ENCODE measurements around the gene DOK3.

The DOK3 gene

GRCh38 chr5:177462021-177462670 is 47.5 kb downstream of the DOK3 start:
- DNase-seq, result no peak

DNA sequence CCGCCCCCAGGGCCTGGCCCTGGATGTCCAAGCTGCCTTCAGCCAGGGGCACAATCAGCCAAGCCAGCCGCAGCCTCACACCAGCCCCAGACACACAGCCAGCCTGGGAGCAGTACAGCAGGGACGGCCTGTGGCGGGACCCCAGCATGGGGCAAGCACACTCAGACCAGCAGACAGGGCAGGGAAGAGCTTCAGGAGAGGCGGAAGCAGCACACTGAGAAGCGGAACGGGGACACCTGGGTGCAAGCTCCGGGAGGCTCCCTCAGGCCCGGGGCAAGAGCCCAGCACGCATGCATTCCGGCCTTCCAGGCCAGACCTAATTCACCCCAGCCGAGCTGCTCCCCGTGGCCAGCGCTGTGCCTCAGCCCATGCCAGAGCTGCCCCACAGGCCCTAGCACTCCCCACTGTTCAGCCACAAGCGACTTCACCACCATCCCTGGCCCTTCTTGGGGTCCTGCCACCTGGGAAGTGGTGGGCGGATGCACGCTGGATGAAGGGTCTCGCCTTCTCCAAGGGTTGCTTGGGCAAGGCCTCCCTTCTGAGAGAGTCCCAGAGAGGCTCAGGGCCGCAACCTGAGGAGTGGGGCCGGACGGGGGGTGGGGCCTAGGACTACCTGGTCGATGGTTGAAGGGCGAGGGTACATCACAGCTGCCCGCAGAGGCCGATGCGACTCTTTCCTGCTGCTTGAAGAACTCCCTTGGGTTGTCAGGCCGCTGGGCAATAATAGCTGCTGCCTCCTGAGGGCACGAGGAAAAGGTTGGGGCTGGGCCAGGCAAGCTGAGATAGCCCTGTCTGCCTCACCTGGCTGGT is 49.6 kb downstream of the DOK3 start:
- DNase-seq, result no peak

- no peak for DNase-seq
Observed at GRCh38 chr5:177459357-177459756, 50.3 kb downstream of the DOK3 start.

DNA sequence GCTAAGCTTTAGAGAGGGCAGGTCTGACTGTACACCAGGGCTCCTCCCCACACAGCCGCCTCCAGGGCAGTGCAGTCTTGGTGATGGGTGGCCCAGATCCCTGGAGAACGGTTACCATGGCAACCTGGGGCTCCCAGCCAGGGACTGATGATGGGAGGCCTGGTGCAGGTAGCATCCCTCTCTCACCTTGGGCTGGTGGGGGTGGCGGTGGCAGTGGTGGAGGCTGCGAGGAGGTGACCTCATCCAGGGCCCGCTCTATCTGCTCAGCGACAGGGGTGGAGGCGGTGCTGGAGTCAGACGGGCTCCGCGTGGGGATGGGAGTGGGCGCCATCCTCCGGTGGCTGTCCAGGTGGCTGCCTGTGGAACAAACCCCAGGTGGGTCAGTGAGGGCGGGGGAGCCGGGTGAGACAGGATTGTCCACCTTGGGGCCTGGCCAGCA is 50.7 kb downstream of the DOK3 start:
- peak; percentile 57 for DNase-seq

DNA sequence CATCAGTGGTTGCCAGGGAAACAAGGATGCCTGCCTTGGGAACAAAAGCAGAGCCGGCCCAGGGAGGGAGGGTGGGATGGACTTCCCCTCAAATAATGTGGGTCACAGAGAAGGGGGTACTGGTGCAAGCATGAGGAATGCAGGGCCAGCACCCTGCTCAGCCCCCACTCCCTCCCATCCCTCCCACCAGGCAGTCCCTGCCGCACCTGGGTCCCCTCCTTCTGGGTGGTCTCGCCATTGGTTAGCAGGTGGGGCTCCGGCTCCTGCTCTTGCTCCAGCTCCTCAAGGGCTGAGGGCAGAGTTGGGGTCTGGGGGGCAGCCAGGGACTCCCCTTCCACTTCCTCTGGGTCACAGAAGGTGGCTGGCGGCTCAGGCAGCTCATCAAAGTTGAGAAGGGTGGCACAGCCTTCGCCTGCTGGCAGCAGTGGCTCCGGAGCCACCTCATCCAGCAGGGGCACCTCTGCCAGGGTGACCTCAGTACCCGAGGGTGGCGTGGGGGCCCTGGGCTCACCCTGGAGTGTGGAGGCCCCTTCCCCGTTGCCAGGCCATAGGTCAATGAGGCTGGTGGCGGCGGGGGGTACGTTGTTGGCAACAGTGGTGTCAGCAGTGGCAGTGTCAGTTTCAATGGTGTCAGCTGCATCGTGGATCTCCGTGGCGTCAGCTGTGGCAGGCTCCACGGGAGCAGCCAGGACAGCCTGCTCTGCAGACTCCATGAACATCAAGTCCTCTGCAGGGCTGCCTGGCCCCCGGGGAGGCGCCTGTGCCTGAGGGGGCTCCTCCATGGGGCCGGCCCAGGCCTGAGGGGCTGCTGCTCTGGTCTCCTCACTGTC is 51.6 kb downstream of the DOK3 start:
- peak; percentile 37 for DNase-seq

DNA sequence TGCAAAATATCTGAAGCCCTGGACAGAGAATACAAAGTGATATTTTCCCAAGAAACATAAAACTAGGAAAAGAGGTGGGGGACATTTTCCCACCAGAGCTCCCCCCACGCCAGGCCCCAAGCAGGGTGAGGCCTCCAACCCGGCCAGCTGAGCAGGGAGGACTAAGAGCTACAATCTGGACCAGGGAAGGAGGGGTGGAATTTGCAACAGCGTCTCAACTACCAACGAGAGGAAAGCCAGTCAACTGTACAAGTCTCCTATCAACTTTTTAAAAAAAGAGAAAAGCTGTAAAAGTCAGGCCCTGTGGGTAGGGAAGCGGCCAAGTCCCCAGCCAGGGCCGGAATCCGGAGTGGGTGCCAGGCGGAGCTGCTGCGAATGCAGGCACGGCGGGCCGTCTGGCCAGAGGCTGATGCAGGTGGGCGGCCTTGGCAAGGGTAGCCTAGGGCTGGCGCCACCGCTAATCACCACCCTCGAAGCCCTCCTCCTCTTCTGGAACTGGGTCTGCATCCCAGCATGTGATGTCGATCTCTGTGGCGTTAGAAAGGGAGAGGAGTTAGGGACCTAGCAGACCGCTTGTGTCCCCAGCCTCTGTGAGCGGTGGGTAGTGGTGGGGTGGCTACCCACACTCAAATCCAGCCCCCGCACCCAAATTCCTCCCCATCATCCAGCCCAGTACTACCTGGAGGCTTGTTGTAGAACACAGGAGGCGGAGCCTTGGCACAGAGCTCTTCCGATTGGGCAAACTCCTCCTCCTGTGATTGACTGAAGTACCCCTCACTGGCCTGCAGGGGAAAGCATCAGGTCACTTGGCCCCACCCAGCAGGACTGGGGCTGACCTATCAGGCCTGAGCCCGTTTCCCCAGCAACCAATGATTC is 52.4 kb downstream of the DOK3 start:
- peak; percentile 97 for DNase-seq

- no peak for DNase-seq
Observed at GRCh38 chr5:177456591-177456964, 53.0 kb downstream of the DOK3 start.

GRCh38 chr5:177455661-177456590 is 53.7 kb downstream of the DOK3 start:
- peak; percentile 97 for DNase-seq

DNA sequence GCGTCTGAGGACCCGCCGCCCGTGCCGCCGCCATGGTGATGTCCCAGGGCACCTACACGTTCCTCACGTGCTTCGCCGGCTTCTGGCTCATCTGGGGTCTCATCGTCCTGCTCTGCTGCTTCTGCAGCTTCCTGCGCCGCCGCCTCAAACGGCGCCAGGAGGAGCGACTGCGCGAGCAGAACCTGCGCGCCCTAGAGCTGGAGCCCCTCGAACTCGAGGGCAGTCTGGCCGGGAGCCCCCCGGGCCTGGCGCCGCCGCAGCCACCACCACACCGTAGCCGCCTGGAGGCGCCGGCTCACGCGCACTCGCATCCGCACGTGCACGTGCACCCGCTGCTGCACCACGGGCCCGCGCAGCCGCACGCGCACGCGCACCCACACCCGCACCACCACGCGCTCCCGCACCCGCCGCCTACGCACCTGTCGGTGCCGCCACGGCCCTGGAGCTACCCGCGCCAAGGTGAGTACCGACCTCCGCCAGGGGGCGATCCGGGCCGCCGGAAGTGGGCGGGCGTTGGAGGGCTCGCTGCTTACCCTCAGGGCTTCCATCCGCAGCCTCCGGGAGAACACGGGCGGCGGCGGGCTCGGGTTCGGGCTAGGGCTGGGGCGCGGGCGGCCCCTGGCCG is 54.5 kb downstream of the DOK3 start:
- peak; percentile 93 for DNase-seq

DNA sequence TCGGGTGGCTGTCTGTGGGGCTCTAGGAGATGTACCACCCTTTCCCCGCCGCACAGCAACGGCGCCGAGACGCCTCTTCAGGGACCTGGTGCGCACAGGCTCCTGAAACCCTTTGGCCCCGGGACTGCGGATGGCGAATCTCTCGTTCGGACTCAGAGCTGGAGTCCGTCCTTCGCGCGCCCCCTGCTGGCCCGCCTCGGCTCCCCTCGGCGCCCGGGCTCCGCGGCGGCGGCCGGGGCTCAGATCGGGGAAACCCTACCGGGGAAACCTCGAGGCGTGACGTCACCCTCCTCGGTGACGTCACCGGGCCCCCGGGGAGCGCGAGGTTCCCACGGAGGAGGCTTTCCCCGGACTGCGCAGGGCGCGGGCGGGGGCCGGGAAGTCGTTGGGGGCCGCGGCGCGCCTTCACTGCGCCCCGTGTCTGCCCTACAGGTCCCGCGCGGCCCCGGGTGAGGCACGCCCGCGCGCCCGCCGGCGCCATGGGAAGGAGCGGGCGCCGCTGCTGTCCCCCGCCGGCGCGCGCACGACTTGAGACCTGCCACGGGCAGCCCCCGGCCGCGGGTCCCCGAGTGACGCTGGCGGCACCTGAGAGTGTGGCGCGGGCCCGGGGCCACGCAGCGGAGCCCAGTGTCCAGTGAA is 55.1 kb downstream of the DOK3 start:
- DNase-seq, result peak; percentile 97

GRCh38 chr5:177453852-177454396 is 55.7 kb downstream of the DOK3 start:
- no peak for DNase-seq

DNA sequence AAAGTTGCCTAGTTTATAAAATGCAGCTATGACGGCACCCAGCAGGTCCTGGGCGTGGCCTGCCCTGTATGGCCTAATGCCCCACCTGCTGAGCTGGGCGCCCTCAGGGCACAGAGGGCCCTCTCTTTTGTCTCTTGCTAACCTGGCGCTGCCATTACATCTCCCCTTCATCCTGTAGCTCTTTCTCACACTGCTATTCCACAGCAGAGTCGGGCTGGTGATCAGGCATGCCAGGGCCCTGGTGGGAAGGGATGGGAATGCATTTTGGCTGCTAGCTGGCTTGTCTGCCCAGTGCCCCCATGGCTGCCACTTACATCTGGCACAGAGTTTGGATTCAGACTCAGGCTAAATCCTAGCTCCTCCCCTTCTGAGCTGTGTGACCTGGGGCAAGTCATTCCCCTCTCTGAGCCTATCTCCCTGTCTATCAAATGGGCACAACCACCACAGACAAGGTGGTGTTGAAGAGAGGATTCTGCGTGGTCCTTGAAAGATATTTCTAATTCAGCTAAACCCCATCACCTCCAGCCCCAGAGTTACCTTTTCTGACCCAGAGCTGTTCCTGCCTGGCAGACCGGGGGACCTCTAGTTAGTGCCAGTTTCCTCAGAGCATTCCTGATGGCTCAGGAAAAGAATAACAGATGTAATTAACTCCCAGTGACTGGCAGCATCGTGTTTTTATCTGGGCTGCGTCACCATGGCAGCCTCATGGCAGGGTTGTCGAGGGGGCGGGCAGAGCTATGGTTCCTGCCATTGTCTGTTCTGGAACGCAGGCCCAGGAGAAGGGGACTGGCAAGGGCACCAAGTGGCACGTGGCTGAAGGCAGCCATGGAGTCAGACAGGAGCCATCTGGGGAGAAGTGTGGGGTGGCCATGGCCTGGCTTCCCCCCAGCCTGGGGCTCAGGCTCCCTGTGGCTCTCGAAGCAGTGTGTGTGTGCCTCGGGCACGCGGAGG is 56.7 kb downstream of the DOK3 start:
- peak; percentile 13 for DNase-seq

Data from eye (tissue), 1 donor.